Subcutaneous abdominal adipose tissue (tissue), 5 donors: ENCODE measurements around the gene HEATR5A.
"Not testable (repeated sequence)": the region's sequence is repeated elsewhere in the genome, so short reads cannot be mapped to it uniquely, and the experiment has no call there.

Experiments
- H3K27ac ChIP-seq: one replicate; pipeline ENCODE4 v1.7.0; 2013; ENCODE audit warnings: low read depth, mild to moderate bottlenecking, inconsistent platforms, low read length, moderate library complexity
- H3K27me3 ChIP-seq, 5 donors: one replicate each; pipeline ENCODE4 v1.7.0; 2013; ENCODE audit warnings: low read length in 5 of 5, inconsistent platforms in 1 of 5; ENCODE audit not compliant: control insufficient read depth in 5 of 5, insufficient read depth in 4 of 5
- H3K36me3 ChIP-seq, 5 donors: one replicate each; pipeline ENCODE4 v1.7.0; 2013; ENCODE audit warnings: low read length in 5 of 5; ENCODE audit not compliant: control insufficient read depth in 5 of 5, insufficient read depth in 5 of 5
- H3K4me1 ChIP-seq, 5 donors: one replicate each; pipeline ENCODE4 v1.7.0; 2013; ENCODE audit warnings: low read length in 5 of 5, mild to moderate bottlenecking in 3 of 5, moderate library complexity in 1 of 5; ENCODE audit not compliant: control insufficient read depth in 5 of 5, insufficient read depth in 5 of 5
- H3K4me3 ChIP-seq, 5 donors: one replicate each; pipeline ENCODE4 v1.7.0; 2013; ENCODE audit warnings: low read length in 5 of 5, low read depth in 1 of 5
- H3K9ac ChIP-seq, 5 donors: one replicate each; pipeline ENCODE4 v1.7.0; 2013; ENCODE audit warnings: low read length in 5 of 5, mild to moderate bottlenecking in 4 of 5, moderate library complexity in 3 of 5
- H3K9me3 ChIP-seq, 5 donors: one replicate each; pipeline ENCODE4 v1.7.0; 2013; ENCODE audit warnings: low read length in 5 of 5; ENCODE audit not compliant: control insufficient read depth in 5 of 5
- donor health status: healthy.
- donor health status: healthy.
- donor health status: healthy.
- donor health status: healthy.
- donor health status: healthy.

Gene HEATR5A

GRCh38 chr14:31277085-31277484 lies 143.3 kb downstream of the HEATR5A start:
- Histone ChIP-seq H3K9me3 (peaks cover 0 to 7% (median 0%) of the 10 kb centered on the region in 5 donors), H3K4me1 (no peaks in the 10 kb centered on the region), H3K27ac (no peak overlapping the region), H3K4me3 (no peak overlapping the region), H3K27me3 (no peaks in the 10 kb centered on the region), H3K9ac (no peak overlapping the region), H3K36me3 (no peaks in the 10 kb centered on the region)

GRCh38 chr14:31276417-31276816 lies 143.9 kb downstream of the HEATR5A start:
- not testable (repeated sequence) for H3K4me3 ChIP-seq, H3K27me3 ChIP-seq, H3K9ac ChIP-seq, H3K27ac ChIP-seq, H3K9me3 ChIP-seq, H3K4me1 ChIP-seq, H3K36me3 ChIP-seq

DNA sequence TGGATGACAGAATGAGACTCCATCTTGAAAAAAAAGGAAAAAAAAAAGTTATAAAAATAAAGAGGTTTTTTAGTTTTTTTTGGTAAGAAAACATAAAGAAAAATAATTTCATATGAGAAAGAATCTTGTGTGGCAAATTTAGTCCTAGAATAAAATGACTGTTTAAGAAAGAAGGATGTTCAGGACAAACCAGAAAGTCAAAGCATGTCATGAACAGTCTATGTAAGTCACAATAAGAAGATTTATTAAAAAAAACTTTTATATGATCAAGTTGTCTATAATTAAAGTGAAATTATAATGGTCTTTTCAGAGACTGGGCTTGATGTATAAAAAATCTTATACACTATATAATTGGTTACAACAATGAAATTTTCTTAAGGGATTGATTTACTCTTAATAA lies 144.6 kb downstream of the HEATR5A start:
- Histone ChIP-seq H3K9me3 (peaks cover 0 to 7% (median 0%) of the 10 kb centered on the region in 5 donors), H3K27me3 (no peaks in the 10 kb centered on the region), H3K4me3 (no peak overlapping the region)

GRCh38 chr14:31271648-31272047 lies 148.7 kb downstream of the HEATR5A start:
- Histone ChIP-seq H3K27ac (no peak overlapping the region), H3K4me1 (no peaks in the 10 kb centered on the region), H3K9ac (no peak overlapping the region), H3K36me3 (no peaks in the 10 kb centered on the region), H3K27me3 (no peaks in the 10 kb centered on the region), H3K9me3 (peaks cover 0 to 8% (median 2%) of the 10 kb centered on the region in 5 donors), H3K4me3 (no peak overlapping the region)

More for the DNA sequence above, 144.6 kb downstream of the HEATR5A start:
- Histone ChIP-seq H3K36me3 (no peaks in the 10 kb centered on the region), H3K9ac (no peak overlapping the region), H3K4me1 (no peaks in the 10 kb centered on the region), H3K27ac (no peak overlapping the region)

DNA sequence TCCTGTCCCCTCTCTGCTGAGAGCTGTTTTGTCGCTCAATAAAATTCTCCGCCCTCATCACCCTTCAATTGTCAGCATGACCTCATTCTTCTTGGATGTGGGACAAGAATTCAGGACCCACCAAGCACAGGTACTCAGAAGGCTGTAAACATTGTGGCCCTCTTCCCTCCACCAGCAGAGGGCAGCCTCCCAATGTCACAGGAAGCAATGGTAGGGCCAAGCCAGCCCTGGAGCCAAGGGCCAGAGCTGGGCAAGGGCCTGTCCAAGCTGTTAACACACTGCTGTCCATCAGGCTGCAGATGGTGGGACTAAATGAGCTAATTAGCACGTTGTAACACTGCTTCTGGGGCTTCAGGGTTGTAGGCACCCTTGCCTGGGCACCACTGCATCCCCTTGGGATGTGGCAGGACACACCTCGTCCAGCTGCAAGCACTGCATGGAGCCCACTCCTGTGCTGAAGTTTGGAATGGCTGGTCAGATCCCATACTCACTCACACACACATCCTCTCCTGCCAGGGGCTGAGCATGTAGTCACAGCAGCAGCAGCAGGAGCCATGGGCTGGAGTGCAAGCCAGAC lies 150.1 kb downstream of the HEATR5A start:
- H3K4me1 ChIP-seq = no peaks in the 10 kb centered on the region
- no peak overlapping the region for H3K9ac ChIP-seq
- no peak overlapping the region for H3K27ac ChIP-seq
- no peaks in the 10 kb centered on the region for H3K36me3 ChIP-seq
- no peaks in the 10 kb centered on the region for H3K27me3 ChIP-seq
- no peak overlapping the region for H3K4me3 ChIP-seq
- H3K9me3 ChIP-seq = peaks cover 0 to 8% (median under 1%) of the 10 kb centered on the region in 5 donors

DNA sequence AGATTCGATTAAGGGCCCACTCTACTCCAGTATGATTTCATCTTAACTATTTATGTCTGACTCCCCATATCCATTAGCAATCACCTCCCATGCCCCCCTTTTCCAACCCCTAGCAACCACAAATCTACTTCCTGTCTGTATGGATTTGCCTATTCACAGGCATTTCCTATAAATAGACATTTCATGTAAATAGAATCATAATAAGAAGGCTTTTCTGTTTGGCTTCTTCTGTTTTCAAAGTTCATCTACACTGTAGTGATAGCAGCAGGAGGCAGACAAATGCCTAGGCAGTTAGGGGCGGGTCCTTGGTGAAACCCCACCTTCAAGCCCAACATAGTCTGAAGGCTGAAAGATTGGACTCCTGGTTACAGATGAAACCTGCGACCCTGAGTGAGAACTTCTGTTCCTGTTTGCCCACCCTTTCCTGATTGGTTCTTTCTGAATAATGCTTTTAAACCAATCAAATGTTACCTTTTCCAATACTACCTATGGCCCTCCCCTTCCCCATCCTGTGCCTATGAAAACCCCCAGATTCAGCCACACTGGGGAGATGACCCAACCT lies 150.6 kb downstream of the HEATR5A start:
- Histone ChIP-seq H3K9ac (no peak overlapping the region), H3K4me3 (no peak overlapping the region), H3K4me1 (no peaks in the 10 kb centered on the region), H3K9me3 (peaks cover 0 to 8% (median 0%) of the 10 kb centered on the region in 5 donors), H3K36me3 (no peaks in the 10 kb centered on the region), H3K27ac (no peak overlapping the region), H3K27me3 (no peaks in the 10 kb centered on the region)

GRCh38 chr14:31268216-31268615 lies 152.1 kb downstream of the HEATR5A start:
- peaks cover 0 to 8% (median 6%) of the 10 kb centered on the region in 5 donors for H3K4me1 ChIP-seq
- H3K27me3 ChIP-seq = no peaks in the 10 kb centered on the region
- no peak overlapping the region for H3K9ac ChIP-seq
- no peaks in the 10 kb centered on the region for H3K36me3 ChIP-seq
- H3K9me3 ChIP-seq = peaks cover 0 to 8% (median 0%) of the 10 kb centered on the region in 5 donors
- H3K27ac ChIP-seq = no peak overlapping the region
- no peak overlapping the region for H3K4me3 ChIP-seq

DNA sequence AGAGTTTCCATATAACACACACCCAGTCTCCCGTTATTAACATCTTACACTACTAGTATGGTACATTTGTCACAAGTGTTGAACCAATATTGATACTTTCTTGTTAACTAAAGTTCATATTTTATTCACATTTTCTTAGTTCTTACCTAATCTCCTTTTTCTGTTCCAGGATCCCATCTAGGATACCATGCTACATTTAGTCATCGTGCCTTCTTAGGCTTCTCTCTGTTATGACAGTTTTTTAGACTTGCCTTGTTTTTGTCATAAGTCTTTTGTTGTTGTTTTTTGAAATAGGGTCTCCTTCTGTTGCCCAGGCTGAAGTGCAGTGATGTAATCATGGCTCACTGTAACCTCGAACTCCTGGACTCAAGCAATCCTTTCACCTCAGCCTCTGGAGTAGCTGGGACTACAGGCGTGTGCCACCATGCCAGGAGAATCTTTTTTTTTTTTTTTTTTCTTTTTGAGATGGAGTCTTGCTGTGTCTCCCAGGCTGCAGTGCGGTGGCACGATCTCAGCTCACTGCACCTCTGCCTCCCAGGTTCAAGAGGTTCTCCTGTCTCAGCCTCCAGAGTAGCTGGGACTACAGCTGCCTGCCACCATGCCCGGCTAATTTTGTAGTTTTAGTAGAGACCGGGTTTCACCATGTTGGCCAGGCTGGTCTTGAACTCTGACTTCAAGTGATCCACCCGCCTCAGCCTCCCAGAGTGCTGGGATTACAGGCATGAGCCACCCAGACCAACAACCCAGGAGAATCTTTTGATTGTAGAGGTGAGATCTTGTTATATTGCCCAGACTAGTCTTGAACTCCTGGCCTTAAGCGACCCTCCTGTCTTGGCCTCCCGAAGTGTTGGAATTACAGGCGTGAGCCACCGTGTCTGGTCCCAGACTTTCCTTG lies 153.7 kb downstream of the HEATR5A start:
- no peak overlapping the region for H3K27ac ChIP-seq
- H3K27me3 ChIP-seq = no peaks in the 10 kb centered on the region
- H3K36me3 ChIP-seq = no peaks in the 10 kb centered on the region
- H3K4me3 ChIP-seq = no peak overlapping the region
- H3K9ac ChIP-seq = no peak overlapping the region
- H3K4me1 ChIP-seq = peaks cover 0 to 22% (median 16%) of the 10 kb centered on the region in 5 donors
- peaks cover 0 to 8% (median 0%) of the 10 kb centered on the region in 5 donors for H3K9me3 ChIP-seq

GRCh38 chr14:31265701-31266398 lies 154.5 kb downstream of the HEATR5A start:
- Histone ChIP-seq H3K9me3 (peaks cover 0 to 8% (median 0%) of the 10 kb centered on the region in 5 donors), H3K27me3 (no peaks in the 10 kb centered on the region), H3K9ac (no peak overlapping the region), H3K27ac (no peak overlapping the region), H3K4me3 (no peak overlapping the region), H3K4me1 (peaks cover 0 to 26% (median 18%) of the 10 kb centered on the region in 5 donors), H3K36me3 (no peaks in the 10 kb centered on the region)
